SK-N-DZ (cell line): ENCODE data around the gene OLFML2B.
"Not testable (repeated sequence)": the region's sequence is repeated elsewhere in the genome, so short reads cannot be mapped to it uniquely, and the experiment has no call there.

Source experiments
- DNase-seq: peaks from one replicate; pipeline ENCODE4 v3.0.0-alpha.2; 2015; ENCODE audit warnings: low spot score

The OLFML2B gene

GRCh38 chr1:162035241-162035640 lies 11.6 kb upstream of the OLFML2B start:
- no peak for DNase-seq

GRCh38 chr1:162033428-162033827 lies 9.8 kb upstream of the OLFML2B start:
- DNase-seq, result no peak

GRCh38 chr1:162030759-162031280 lies 7.2 kb upstream of the OLFML2B start:
- DNase-seq, result no peak

- no peak for DNase-seq
Measured at GRCh38 chr1:162029157-162029556, 5.5 kb upstream of the OLFML2B start.

- DNase-seq, result no peak
Measured at GRCh38 chr1:162028726-162029125, 5.1 kb upstream of the OLFML2B start.

- no peak for DNase-seq
Measured at GRCh38 chr1:162026881-162027280, 3.2 kb upstream of the OLFML2B start.

GRCh38 chr1:162025541-162025940 lies 1.9 kb upstream of the OLFML2B start:
- DNase-seq, result no peak

GRCh38 chr1:162023181-162023546 lies 505 bp downstream of the OLFML2B start:
- no peak for DNase-seq

GRCh38 chr1:162022626-162023025 lies 1.0 kb downstream of the OLFML2B start:
- no peak for DNase-seq

- DNase-seq, result no peak
Measured at GRCh38 chr1:162021124-162021523, 2.5 kb downstream of the OLFML2B start.

GRCh38 chr1:162020150-162020549 lies 3.5 kb downstream of the OLFML2B start:
- DNase-seq, result no peak

GRCh38 chr1:162019446-162019845 lies 4.2 kb downstream of the OLFML2B start:
- no peak for DNase-seq

GRCh38 chr1:162019006-162019405 lies 4.7 kb downstream of the OLFML2B start:
- no peak for DNase-seq

- no peak for DNase-seq
Measured at GRCh38 chr1:162018418-162018817, 5.3 kb downstream of the OLFML2B start.

- not testable (repeated sequence) for DNase-seq
Measured at GRCh38 chr1:162017791-162018190, 5.9 kb downstream of the OLFML2B start.

GRCh38 chr1:162016631-162017030 lies 7.0 kb downstream of the OLFML2B start:
- no peak for DNase-seq

GRCh38 chr1:162015196-162015595 lies 8.5 kb downstream of the OLFML2B start:
- DNase-seq, result no peak

GRCh38 chr1:162014202-162014601 lies 9.5 kb downstream of the OLFML2B start:
- no peak for DNase-seq

GRCh38 chr1:162013289-162013688 lies 10.4 kb downstream of the OLFML2B start:
- no peak for DNase-seq

- DNase-seq, result no peak
Measured at GRCh38 chr1:162011337-162012012, 12.2 kb downstream of the OLFML2B start.

- DNase-seq, result no peak
Measured at GRCh38 chr1:162010175-162010506, 13.5 kb downstream of the OLFML2B start.

- DNase-seq, result no peak
Measured at GRCh38 chr1:162009501-162010174, 14.0 kb downstream of the OLFML2B start.

GRCh38 chr1:162008799-162009198 lies 14.9 kb downstream of the OLFML2B start:
- no peak for DNase-seq
